Lower leg skin (tissue), 3 donors: ENCODE results near the gene TMEM154.

Experiments used
- CTCF ChIP-seq, 3 donors: fragments of 450-650 bp; IDR thresholded peaks; one replicate each; pipeline ENCODE4 v1.5.1; 2016; ENCODE audit warnings: antibody characterized with exemption in 3 of 3, mild to moderate bottlenecking in 3 of 3, moderate library complexity in 2 of 3
- POLR2A ChIP-seq, 2 donors: fragments of 450-650 bp; IDR thresholded peaks; one replicate each; pipeline ENCODE4 v1.6.1; 2016 to 2017; ENCODE audit warnings: antibody characterized with exemption in 2 of 2, mild to moderate bottlenecking in 1 of 2, moderate library complexity in 1 of 2

GRCh38 chr4:152571770-152572169, 108.0 kb downstream of the TMEM154 start:
- TF ChIP-seq CTCF (IDR thresholded peaks at IDR 0.05) = no peak
- no peak for TF ChIP-seq POLR2A (IDR thresholded peaks at IDR 0.05)
